SJCRH30 (cell line): ENCODE measurements around the gene STX3. TPM values are rescaled to one million over a fixed set of nuclear protein-coding genes. Genes with fewer than 3 reads are reported as not detected.
A peak's percentile ranks its signal among the peaks of the same experiment; 100 is the strongest.

Source experiments
- DNase-seq, 2 experiments: peaks; one replicate each; pipeline ENCODE4 v3.0.0-alpha.2; 2015 to 2020
- H3K27ac ChIP-seq: fragments of 250-450 bp; sonication (Bioruptor Pico); 2 replicates; pipeline ENCODE4 v1.5.1; 2020; ENCODE audit warnings: mild to moderate bottlenecking, moderate library complexity
- H3K27me3 ChIP-seq: fragments of 250-450 bp; sonication (Bioruptor Pico); 2 replicates; pipeline ENCODE4 v1.5.1; 2020; ENCODE audit warnings: mild to moderate bottlenecking, moderate library complexity
- H3K36me3 ChIP-seq: fragments of 250-450 bp; sonication (Bioruptor Pico); 2 replicates; pipeline ENCODE4 v1.5.1; 2020; ENCODE audit warnings: mild to moderate bottlenecking, moderate library complexity
- H3K4me1 ChIP-seq: fragments of 250-450 bp; sonication (Bioruptor Pico); 2 replicates; pipeline ENCODE4 v1.5.1; 2020; ENCODE audit warnings: mild to moderate bottlenecking, moderate library complexity
- H3K4me3 ChIP-seq: fragments of 250-450 bp; sonication (Bioruptor Pico); 2 replicates; pipeline ENCODE4 v1.5.1; 2020; ENCODE audit warnings: mild to moderate bottlenecking, moderate library complexity
- H3K9me3 ChIP-seq: fragments of 250-450 bp; sonication (Bioruptor Pico); replicated peaks from 2 replicates; pipeline ENCODE4 v1.5.1; 2020; ENCODE audit warnings: mild to moderate bottlenecking, moderate library complexity
- total RNA-seq: library from RNA; depleted of rRNA; stranded (reverse); fragments of >200 nt; shearing (Covaris generic); gene quantifications from 2 replicates; pipeline ENCODE4 v1.2.3, GENCODE V29; 2014; rRNA removed

STX3 gene
- total RNA-seq, result 50.6 and 52.6 TPM in 2 replicates

DNA sequence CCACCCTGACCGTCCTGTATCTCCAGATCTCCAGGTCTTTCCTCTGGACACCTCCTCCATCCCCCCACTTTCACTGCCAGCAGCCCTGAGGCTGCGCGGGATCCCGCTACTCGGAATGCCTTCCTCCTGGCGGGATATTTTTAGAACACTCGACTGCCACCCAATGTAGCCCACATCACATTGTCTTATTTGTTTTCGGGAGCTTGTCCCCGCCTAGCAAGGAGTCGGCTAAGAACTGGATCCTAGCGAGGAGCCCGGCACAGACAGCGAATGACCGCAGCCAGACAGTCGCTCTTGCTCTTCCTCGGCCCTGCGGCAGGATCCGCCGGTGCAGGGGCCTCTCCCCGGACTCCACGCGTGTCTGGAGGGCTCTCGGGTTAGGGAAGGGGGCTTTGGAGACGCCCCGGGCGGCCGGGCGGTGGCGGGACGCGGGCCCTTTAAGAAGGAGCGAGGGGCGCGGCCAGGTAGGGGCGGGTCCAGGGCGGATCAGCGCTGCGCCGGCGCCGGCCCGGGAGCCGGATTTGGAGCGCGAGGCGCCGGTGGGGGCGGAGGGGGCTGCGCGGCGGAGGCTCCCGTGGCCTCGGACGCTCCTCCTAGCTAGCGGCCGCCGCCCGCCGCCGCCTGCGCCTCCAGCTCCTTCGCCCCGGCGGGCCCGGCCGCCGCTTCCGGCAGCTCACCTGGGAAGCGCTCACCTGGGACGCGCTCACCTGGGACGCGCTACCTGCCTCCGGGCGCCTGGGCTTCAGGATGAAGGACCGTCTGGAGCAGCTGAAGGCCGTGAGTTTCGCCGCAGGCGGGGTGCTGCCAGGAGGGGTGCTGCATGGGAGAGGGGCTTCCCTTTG is at the start of gene STX3:
STX3 (plus strand) TSS at position 518 of the 842 bp plus-strand sequence; CDS start at position 748, 230 bp downstream.
- H3K9me3 ChIP-seq, result no peaks in the 10 kb centered on the region
- H3K4me3 ChIP-seq, result peak within 1 kb of the TSS; percentile 85
- DNase-seq, result peak; percentile 56 to 67
- H3K27me3 ChIP-seq, result no peaks in the 10 kb centered on the region
- H3K36me3 ChIP-seq, result no peaks in the 10 kb centered on the region
- peak within 1 kb of the TSS; percentile 53 for H3K27ac ChIP-seq
- peaks cover 6% of the 10 kb centered on the region for H3K4me1 ChIP-seq

DNA sequence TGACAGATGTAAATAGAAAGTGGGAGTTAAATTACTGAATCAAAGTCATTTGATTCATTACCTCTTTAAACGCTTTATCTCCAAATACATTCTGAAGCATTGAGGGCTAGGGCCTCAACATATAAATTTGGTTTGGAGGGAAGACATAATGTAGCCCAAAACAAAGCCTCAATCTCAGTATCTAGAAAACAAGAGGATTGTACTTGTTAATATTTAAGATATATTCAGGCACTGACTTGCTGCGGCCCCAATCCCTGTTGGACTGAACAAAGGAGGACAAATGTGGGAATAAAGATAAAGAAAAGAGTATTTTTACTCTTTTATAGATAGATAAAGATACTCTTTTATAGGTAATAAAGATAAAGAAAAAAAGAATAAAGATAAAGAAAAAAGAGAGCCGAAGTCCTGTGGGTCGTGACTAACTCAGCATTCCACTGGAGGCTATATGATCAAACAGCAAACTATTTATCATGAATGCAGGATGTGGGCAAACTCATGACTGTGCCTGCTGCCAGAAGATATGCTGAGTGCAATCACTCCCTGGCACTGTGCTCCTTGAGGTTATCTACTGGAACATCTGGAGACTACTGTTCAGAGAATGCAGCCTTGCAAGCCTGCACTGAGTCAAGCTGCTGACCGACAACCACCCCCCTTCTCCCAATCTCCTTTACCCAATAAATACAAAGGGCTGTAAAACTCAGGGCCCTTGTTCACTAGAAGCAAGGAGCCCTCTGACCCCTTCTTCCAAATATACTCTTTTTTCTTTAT is 48.5 kb upstream of the STX3 start:
- Histone ChIP-seq H3K27ac (no peak overlapping the region), H3K4me3 (no peak overlapping the region), H3K9me3 (no peaks in the 10 kb centered on the region), H3K36me3 (no peaks in the 10 kb centered on the region), H3K27me3 (no peaks in the 10 kb centered on the region), H3K4me1 (no peaks in the 10 kb centered on the region)
- peak in 1 of 2 experiments; percentile 15 for DNase-seq

DNA sequence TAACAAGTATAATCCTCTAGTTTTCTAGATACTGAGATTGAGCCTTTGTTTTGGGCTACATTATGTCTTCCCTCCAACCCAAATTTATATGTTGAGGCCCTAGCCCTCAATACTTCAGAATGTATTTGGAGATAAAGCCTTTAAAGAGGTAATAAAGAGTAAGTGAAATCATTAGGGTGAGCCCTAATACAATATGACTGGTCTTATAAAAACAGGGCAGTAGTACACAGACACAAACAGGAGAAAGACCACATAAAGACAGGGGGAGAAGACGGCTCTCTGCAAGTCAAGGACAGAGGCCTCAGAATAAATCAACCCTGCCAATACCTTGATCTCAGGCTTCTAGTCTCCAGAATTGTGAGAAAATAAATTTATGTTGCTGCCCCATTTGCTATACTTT is 47.8 kb upstream of the STX3 start:
- H3K9me3 ChIP-seq, result no peaks in the 10 kb centered on the region
- no peak overlapping the region for H3K4me3 ChIP-seq
- H3K27ac ChIP-seq, result no peak overlapping the region
- no peak for DNase-seq
- H3K4me1 ChIP-seq, result no peaks in the 10 kb centered on the region
- H3K27me3 ChIP-seq, result no peaks in the 10 kb centered on the region
- no peaks in the 10 kb centered on the region for H3K36me3 ChIP-seq

DNA sequence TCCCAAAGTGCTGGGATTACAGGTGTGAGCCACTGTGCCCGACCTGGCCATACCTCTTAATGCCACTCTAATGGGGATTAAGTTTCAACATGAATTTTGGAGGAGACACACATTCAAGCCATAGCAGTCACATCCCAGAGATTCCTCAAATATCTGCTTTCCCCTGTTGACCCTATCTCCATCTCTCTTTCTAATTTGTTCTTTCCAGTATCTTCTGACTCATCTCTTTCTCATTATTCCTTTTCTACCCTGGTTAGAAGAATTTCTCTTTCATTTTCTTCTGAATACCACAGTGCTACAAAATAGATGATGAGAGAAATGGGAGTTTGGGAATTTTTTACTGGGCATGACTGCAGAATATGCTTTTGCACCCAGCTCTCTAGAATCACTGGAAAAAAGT is 46.6 kb upstream of the STX3 start:
- H3K4me3 ChIP-seq, result no peak overlapping the region
- no peaks in the 10 kb centered on the region for H3K27me3 ChIP-seq
- H3K9me3 ChIP-seq, result no peaks in the 10 kb centered on the region
- H3K4me1 ChIP-seq, result no peaks in the 10 kb centered on the region
- DNase-seq, result no peak
- H3K27ac ChIP-seq, result no peak overlapping the region
- no peaks in the 10 kb centered on the region for H3K36me3 ChIP-seq

DNA sequence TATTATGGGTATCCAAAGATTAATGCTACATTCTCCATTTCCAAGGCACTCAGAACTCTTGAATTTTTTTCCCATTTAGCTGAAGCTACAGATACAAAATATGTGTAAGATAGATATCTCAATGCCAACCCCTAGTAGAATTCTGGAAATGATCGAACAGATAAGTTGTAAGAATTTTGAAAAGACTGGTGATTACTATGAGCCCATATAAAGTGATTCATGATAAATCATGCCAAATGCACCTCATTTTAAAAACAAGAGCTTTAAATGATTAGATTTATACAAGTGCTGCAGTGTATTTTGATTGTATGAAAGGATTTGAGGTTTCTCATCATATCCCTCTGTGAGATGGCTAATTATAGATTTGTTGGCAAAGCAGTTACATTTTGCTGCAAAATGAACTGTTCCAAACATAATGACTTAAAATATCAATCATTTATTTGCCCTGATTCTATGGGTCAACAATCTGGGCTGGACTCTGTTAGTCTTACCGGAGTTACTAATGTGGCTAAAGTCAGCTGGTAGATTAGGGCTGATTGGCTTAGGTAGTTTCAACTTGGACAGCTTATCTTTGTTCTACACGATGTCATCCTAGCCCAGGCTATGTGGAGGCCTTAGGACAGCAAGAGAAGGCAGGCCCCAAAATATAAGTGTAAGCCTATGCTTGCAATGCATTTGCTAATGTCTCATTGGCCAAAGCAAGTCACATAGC is 44.9 kb upstream of the STX3 start:
- no peak overlapping the region for H3K27ac ChIP-seq
- no peak overlapping the region for H3K4me3 ChIP-seq
- H3K27me3 ChIP-seq, result no peaks in the 10 kb centered on the region
- H3K36me3 ChIP-seq, result no peaks in the 10 kb centered on the region
- DNase-seq, result no peak
- H3K4me1 ChIP-seq, result no peaks in the 10 kb centered on the region
- H3K9me3 ChIP-seq, result no peaks in the 10 kb centered on the region

DNA sequence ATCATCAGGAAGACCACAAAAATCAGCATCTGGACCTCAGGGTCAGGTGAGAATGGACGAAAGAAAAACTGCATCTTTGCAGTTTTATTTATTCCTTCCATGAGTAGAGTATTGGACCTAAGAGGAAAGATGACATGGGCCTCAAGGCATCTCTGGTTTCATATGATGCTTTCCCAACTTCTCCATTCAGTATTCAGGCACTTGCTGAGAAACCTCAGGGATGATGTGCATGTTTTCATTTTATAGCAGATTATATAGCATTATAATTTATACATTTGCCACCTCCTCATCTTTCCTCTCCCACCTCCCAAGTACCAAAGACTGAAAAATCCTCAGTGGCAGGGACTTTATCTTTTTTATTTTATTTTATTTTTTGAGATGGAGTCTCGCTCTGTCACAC is 41.4 kb upstream of the STX3 start, which contains the start of gene OR10V1:
OR10V1 (minus strand) TSS at position 101 of the 400 bp plus-strand sequence; CDS start at position 101, 0 bp downstream.
- Histone ChIP-seq H3K27me3 (no peaks in the 10 kb centered on the region), H3K36me3 (no peaks in the 10 kb centered on the region), H3K27ac (no peak within 1 kb of the TSS), H3K4me1 (no peaks in the 10 kb centered on the region), H3K4me3 (no peak within 1 kb of the TSS), H3K9me3 (no peaks in the 10 kb centered on the region)
- no peak for DNase-seq

DNA sequence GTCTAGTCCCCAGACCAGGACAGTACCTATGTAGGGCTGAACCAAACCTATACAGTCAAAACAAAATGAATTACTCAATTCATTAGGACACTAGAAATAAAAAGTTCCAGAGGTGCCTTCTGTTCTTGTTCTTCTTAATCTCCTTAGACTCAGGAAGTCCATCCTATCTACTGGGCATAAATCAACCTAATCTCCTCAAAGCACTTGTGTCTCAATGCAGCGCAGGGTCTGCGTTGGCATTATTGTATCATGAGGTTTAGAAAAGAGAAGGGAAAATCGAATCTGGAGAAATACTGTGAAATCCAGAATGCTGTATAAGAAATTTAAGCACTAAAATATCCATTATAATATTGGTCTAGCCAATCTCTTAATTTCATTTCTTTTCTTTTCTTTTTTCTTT is 39.1 kb upstream of the STX3 start:
- H3K27me3 ChIP-seq, result no peaks in the 10 kb centered on the region
- no peaks in the 10 kb centered on the region for H3K4me1 ChIP-seq
- H3K36me3 ChIP-seq, result no peaks in the 10 kb centered on the region
- H3K4me3 ChIP-seq, result no peak overlapping the region
- H3K27ac ChIP-seq, result no peak overlapping the region
- no peaks in the 10 kb centered on the region for H3K9me3 ChIP-seq
- no peak for DNase-seq

DNA sequence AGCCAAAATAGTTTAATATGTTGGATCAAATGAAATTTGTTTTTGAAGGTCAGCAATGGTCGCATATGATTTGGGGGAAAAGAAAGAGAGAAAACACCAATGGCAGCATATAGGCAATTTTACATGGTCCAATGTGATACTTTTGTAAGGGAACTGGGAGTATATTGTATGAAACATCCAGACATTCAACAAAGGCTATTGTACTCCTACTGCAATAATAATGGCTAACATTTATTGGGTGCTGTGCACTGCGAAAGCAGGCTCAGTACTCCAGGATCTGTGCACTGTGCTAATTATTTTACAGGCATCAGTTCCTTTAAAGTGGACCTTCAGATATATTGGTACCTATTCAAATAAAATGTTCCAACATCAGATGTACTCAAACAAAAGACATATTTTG is 35.6 kb upstream of the STX3 start:
- Histone ChIP-seq H3K4me1 (no peaks in the 10 kb centered on the region), H3K4me3 (no peak overlapping the region), H3K27ac (no peak overlapping the region), H3K9me3 (no peaks in the 10 kb centered on the region), H3K27me3 (no peaks in the 10 kb centered on the region), H3K36me3 (no peaks in the 10 kb centered on the region)
- DNase-seq, result no peak

DNA sequence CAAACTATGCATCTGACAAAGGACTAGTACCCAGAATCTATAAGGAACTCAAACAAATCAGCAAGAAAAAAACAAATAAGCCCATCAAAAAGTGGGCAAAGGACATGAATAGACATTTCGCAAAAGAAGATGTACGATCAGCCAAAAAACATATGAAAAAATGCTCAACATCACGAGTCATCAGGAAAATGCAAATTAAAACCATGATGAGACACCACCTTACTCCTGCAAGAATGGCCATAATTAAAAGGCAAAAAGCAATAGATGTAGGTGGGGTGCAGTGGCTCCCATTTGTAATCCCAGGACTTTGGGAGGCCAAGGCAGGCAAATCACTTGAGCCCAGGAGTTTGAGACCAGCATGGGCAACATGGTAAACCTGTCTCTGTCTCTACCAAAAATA is 31.1 kb upstream of the STX3 start:
- H3K9me3 ChIP-seq, result no peaks in the 10 kb centered on the region
- no peak for DNase-seq
- no peaks in the 10 kb centered on the region for H3K4me1 ChIP-seq
- H3K4me3 ChIP-seq, result no peak overlapping the region
- H3K36me3 ChIP-seq, result no peaks in the 10 kb centered on the region
- no peak overlapping the region for H3K27ac ChIP-seq
- no peaks in the 10 kb centered on the region for H3K27me3 ChIP-seq

DNA sequence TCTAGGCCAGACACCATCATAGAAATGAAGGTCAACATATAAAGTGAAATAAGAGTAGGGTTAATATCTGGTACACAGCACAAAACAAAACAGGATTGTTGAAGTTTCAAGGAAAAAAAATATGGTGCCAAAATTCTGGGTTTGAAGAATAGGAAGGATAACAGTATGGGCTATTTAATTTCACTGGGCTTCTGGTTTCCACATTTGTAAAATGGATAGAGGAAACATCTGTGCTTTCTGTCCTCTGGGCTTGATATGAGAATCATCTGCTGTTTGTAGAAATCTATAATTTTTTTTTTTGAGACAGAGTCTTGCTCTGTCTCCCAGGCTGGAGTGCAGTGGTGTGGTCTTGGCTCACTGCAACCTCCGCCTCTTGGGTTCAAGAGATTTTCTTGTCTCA is 27.8 kb upstream of the STX3 start:
- H3K36me3 ChIP-seq, result no peaks in the 10 kb centered on the region
- no peaks in the 10 kb centered on the region for H3K4me1 ChIP-seq
- H3K27ac ChIP-seq, result no peak overlapping the region
- no peaks in the 10 kb centered on the region for H3K9me3 ChIP-seq
- no peak overlapping the region for H3K4me3 ChIP-seq
- no peaks in the 10 kb centered on the region for H3K27me3 ChIP-seq
- no peak for DNase-seq

DNA sequence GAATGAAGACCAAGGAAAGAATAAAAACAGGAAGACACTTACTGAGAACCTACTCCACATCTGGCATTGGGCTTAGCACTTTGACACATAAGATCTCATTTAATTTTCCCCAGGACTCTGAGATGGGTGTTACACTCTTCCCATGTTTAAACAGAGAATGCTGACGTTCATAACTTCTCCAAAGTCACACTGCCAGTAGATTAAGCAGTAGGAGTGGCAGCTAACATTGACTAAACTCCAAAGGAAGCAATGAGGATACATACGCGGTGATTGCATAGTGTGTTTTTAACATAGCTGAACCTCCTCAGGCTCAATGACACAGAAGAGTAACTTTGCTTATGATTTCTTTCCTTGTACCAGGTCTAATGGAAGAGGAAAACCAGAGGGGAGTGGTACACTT is 27.0 kb upstream of the STX3 start:
- DNase-seq, result no peak
- Histone ChIP-seq H3K27me3 (no peaks in the 10 kb centered on the region), H3K9me3 (no peaks in the 10 kb centered on the region), H3K27ac (no peak overlapping the region), H3K4me3 (no peak overlapping the region), H3K36me3 (no peaks in the 10 kb centered on the region), H3K4me1 (no peaks in the 10 kb centered on the region)

DNA sequence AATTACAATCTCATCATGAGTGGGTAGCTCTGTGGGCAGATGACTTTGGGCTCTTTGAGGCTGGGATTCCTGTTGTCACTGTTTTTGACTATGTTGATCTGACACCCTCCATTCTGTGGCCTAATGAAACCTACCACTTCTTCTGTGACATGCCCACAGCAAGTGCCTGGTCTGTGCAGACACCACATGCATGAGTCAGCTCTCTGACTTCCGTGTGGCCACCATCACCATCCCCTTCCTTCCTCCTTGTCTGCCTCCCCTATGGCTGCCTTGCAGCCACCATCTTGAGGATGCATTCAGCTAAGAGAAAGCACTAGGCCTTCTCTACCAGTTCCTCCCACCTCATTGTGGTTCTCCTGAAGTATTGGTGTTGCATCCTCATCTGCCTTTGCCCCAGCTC is 26.3 kb upstream of the STX3 start:
- H3K36me3 ChIP-seq, result no peaks in the 10 kb centered on the region
- H3K4me3 ChIP-seq, result no peak overlapping the region
- H3K27ac ChIP-seq, result no peak overlapping the region
- no peak for DNase-seq
- H3K4me1 ChIP-seq, result no peaks in the 10 kb centered on the region
- no peaks in the 10 kb centered on the region for H3K9me3 ChIP-seq
- H3K27me3 ChIP-seq, result no peaks in the 10 kb centered on the region

DNA sequence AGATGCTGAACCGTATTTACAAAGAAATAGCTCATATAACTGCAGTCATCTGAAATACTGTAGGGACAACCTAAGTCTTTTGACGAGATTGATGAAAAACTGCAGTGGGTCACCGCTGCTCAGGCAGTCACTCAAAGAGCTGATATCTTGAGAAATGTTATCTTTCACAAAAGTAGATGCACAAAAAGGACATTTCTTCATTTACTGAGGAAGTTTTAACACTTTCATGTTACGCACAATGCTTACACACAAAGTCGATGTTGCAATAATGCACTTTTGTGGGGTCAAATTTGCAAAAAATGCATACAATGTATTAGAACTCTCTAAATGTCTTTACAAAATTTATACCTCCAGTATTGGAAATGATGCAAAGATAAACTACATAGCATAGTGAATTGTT is 25.3 kb upstream of the STX3 start:
- Histone ChIP-seq H3K9me3 (no peaks in the 10 kb centered on the region), H3K36me3 (no peaks in the 10 kb centered on the region), H3K27ac (no peak overlapping the region), H3K4me1 (no peaks in the 10 kb centered on the region), H3K27me3 (no peaks in the 10 kb centered on the region), H3K4me3 (no peak overlapping the region)
- no peak for DNase-seq

DNA sequence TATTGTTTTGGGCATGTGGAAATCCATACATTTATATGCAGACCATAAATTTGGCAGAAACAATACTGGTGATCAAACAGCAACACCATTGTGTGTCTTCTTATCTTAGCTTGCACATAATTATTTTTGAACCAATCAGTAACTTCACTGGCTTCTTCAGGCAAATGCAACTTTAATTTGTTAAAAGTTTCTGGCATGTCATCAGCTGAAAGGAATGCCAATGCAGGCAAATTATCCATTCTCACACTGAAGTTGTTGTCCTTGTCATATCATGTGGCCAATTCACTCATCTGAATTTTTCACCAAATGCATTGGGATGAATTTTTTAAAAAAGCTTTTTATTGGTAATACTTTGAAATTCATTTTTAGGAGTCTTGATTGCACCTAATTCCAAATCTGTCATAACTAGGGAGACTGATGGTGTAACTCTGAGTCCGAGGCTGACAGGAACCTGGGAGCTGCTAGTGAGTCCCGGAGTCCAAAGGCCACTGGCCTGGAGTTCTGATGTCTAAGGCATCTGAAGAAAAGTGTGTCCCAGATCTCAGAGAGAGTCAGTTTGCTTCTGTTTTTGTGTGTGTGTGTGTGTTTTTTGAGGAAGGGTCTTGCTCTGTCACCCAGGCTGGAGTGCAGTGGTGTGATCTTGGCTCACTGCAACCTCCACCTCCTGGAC is 24.1 kb upstream of the STX3 start:
- H3K9me3 ChIP-seq, result no peaks in the 10 kb centered on the region
- no peak overlapping the region for H3K27ac ChIP-seq
- H3K36me3 ChIP-seq, result no peaks in the 10 kb centered on the region
- H3K4me3 ChIP-seq, result no peak overlapping the region
- no peaks in the 10 kb centered on the region for H3K27me3 ChIP-seq
- no peaks in the 10 kb centered on the region for H3K4me1 ChIP-seq
- no peak for DNase-seq
